ENCODE measurements around the gene CAPN2. TPM values are rescaled to one million over a fixed set of nuclear protein-coding genes. Genes with fewer than 3 reads are reported as not detected.
A peak's percentile ranks its signal among the peaks of the same experiment; 100 is the strongest.

The CAPN2 gene
- total RNA-seq, 1 donor: 340 TPM

- peaks cover 63% of the 10 kb centered on the region for H3K79me2 ChIP-seq (ENCODE audit: insufficient read depth, low read length)
These were observed 33.4 kb downstream of the CAPN2 start for GRCh38 chr1:223745731-223746130.

GRCh38 chr1:223747838-223748335 lies 35.5 kb downstream of the CAPN2 start:
- DNase-seq (ENCODE audit: insufficient read length, low spot score, missing footprints): peak; percentile 85

More at GRCh38 chr1:223745731-223746130, 33.4 kb downstream of the CAPN2 start:
- Histone ChIP-seq H4K20me1 (ENCODE audit: insufficient read depth, low read length) (peaks cover 31% of the 10 kb centered on the region), H3K27ac (ENCODE audit: low read depth, low read length) (peak overlapping the region; percentile 19), H3K9me3 (ENCODE audit: low read depth, low read length) (no peaks in the 10 kb centered on the region), H3K4me1 (ENCODE audit: insufficient read depth, low read length) (peaks cover 40% of the 10 kb centered on the region), H3K4me3 (ENCODE audit: insufficient read depth, low read length) (no peak overlapping the region), H3K27me3 (ENCODE audit: insufficient read depth, low read length) (no peaks in the 10 kb centered on the region), H3K4me2 (ENCODE audit: insufficient read depth, low read length) (no peak overlapping the region), H2AFZ (ENCODE audit: low read length) (no peak overlapping the region), H3K36me3 (ENCODE audit: insufficient read depth, low read length) (peaks cover 63% of the 10 kb centered on the region)
- no peak for TF ChIP-seq CTCF (IDR thresholded peaks at IDR 0.05; ENCODE audit: extremely low read depth, low read depth, low read length)
- DNase-seq (ENCODE audit: insufficient read length, low spot score, missing footprints): peak; percentile 93

GRCh38 chr1:223748405-223748772 lies 36.0 kb downstream of the CAPN2 start:
- H3K4me2 ChIP-seq (ENCODE audit: insufficient read depth, low read length): peak overlapping the region; percentile 69
- no peak for TF ChIP-seq CTCF (IDR thresholded peaks at IDR 0.05; ENCODE audit: extremely low read depth, low read depth, low read length)
- peaks cover 80% of the 10 kb centered on the region for H3K36me3 ChIP-seq (ENCODE audit: insufficient read depth, low read length)
- no peaks in the 10 kb centered on the region for H3K27me3 ChIP-seq (ENCODE audit: insufficient read depth, low read length)
- H3K9me3 ChIP-seq (ENCODE audit: low read depth, low read length): no peaks in the 10 kb centered on the region
- H3K4me1 ChIP-seq (ENCODE audit: insufficient read depth, low read length): peaks cover 27% of the 10 kb centered on the region
- H2AFZ ChIP-seq (ENCODE audit: low read length): no peak overlapping the region
- peaks cover 26% of the 10 kb centered on the region for H4K20me1 ChIP-seq (ENCODE audit: insufficient read depth, low read length)
- H3K27ac ChIP-seq (ENCODE audit: low read depth, low read length): peak overlapping the region; percentile 47
- peak; percentile 55 for DNase-seq (ENCODE audit: insufficient read length, low spot score, missing footprints)
- H3K4me3 ChIP-seq (ENCODE audit: insufficient read depth, low read length): peak overlapping the region; percentile 52
- peaks cover 45% of the 10 kb centered on the region for H3K79me2 ChIP-seq (ENCODE audit: insufficient read depth, low read length)

More at GRCh38 chr1:223747838-223748335, 35.5 kb downstream of the CAPN2 start:
- H4K20me1 ChIP-seq (ENCODE audit: insufficient read depth, low read length): peaks cover 29% of the 10 kb centered on the region
- H2AFZ ChIP-seq (ENCODE audit: low read length): no peak overlapping the region
- no peak for TF ChIP-seq CTCF (IDR thresholded peaks at IDR 0.05; ENCODE audit: extremely low read depth, low read depth, low read length)
- H3K27me3 ChIP-seq (ENCODE audit: insufficient read depth, low read length): no peaks in the 10 kb centered on the region
- H3K36me3 ChIP-seq (ENCODE audit: insufficient read depth, low read length): peaks cover 80% of the 10 kb centered on the region
- H3K4me3 ChIP-seq (ENCODE audit: insufficient read depth, low read length): no peak overlapping the region
- peak overlapping the region; percentile 69 for H3K4me2 ChIP-seq (ENCODE audit: insufficient read depth, low read length)
- peaks cover 49% of the 10 kb centered on the region for H3K79me2 ChIP-seq (ENCODE audit: insufficient read depth, low read length)
- H3K9me3 ChIP-seq (ENCODE audit: low read depth, low read length): no peaks in the 10 kb centered on the region
- H3K27ac ChIP-seq (ENCODE audit: low read depth, low read length): peak overlapping the region; percentile 47
- peaks cover 32% of the 10 kb centered on the region for H3K4me1 ChIP-seq (ENCODE audit: insufficient read depth, low read length)

- peak; percentile 85 for TF ChIP-seq CTCF (IDR thresholded peaks at IDR 0.05; ENCODE audit: extremely low read depth, low read depth, low read length)
- no peaks in the 10 kb centered on the region for H3K27me3 ChIP-seq (ENCODE audit: insufficient read depth, low read length)
- H2AFZ ChIP-seq (ENCODE audit: low read length): no peak overlapping the region
- H4K20me1 ChIP-seq (ENCODE audit: insufficient read depth, low read length): peaks cover 23% of the 10 kb centered on the region
- H3K4me1 ChIP-seq (ENCODE audit: insufficient read depth, low read length): peaks cover 27% of the 10 kb centered on the region
- peak overlapping the region; percentile 52 for H3K4me3 ChIP-seq (ENCODE audit: insufficient read depth, low read length)
- peaks cover 38% of the 10 kb centered on the region for H3K79me2 ChIP-seq (ENCODE audit: insufficient read depth, low read length)
- H3K9me3 ChIP-seq (ENCODE audit: low read depth, low read length): no peaks in the 10 kb centered on the region
- peak overlapping the region; percentile 47 for H3K27ac ChIP-seq (ENCODE audit: low read depth, low read length)
- DNase-seq (ENCODE audit: insufficient read length, low spot score, missing footprints): peak; percentile 94
- peak overlapping the region; percentile 69 for H3K4me2 ChIP-seq (ENCODE audit: insufficient read depth, low read length)
- peaks cover 81% of the 10 kb centered on the region for H3K36me3 ChIP-seq (ENCODE audit: insufficient read depth, low read length)
These were observed 36.7 kb downstream of the CAPN2 start for GRCh38 chr1:223748773-223749733.
